CD14-positive monocyte (primary cell): ENCODE measurements around the gene SYNDIG1. TPM values are rescaled to one million over a fixed set of nuclear protein-coding genes. Genes with fewer than 3 reads are reported as not detected.

ENCODE experiments used
- DNase-seq, 3 donors: peaks; one replicate each; pipeline ENCODE4 v3.0.0-alpha.2; 2011 to 2022
- H2AFZ ChIP-seq: 2 replicates; pipeline ENCODE4 v1.6.0; 2012; ENCODE audit warnings: mild to moderate bottlenecking, low read depth, low read length, inconsistent platforms; ENCODE audit not compliant: insufficient read depth, poor library complexity, severe bottlenecking
- H3K27ac ChIP-seq, 2 donors: 1 replicate in 1 of 2; 2 replicates in 1 of 2; pipeline ENCODE4 v1.5.1; 2012 to 2013; ENCODE audit warnings: low read length in 2 of 2, control low read depth in 1 of 2, inconsistent platforms in 1 of 2, low read depth in 1 of 2, mild to moderate bottlenecking in 1 of 2
- H3K27me3 ChIP-seq, 2 donors: one replicate each; pipeline versions ENCODE4 v1.6.0 to v1.6.1; 2011 to 2013; ENCODE audit warnings: low read length in 2 of 2; ENCODE audit not compliant: control insufficient read depth in 2 of 2, insufficient read depth in 2 of 2
- H3K36me3 ChIP-seq, 2 donors: replicated peaks in 1 of 2; 1 replicate in 1 of 2; 2 replicates in 1 of 2; pipeline versions ENCODE4 v1.5.1 to v1.6.1; 2012 to 2013; ENCODE audit warnings: low read length in 2 of 2, control low read depth in 1 of 2, inconsistent platforms in 1 of 2, mild to moderate bottlenecking in 1 of 2; ENCODE audit not compliant: insufficient read depth in 2 of 2, control insufficient read depth in 1 of 2
- H3K4me1 ChIP-seq, 2 donors: 1 replicate in 1 of 2; 2 replicates in 1 of 2; pipeline versions ENCODE4 v1.5.1 to v1.6.1; 2012 to 2013; ENCODE audit warnings: low read length in 2 of 2, control low read depth in 1 of 2, inconsistent platforms in 1 of 2, mild to moderate bottlenecking in 1 of 2, moderate library complexity in 1 of 2; ENCODE audit not compliant: insufficient read depth in 2 of 2, control insufficient read depth in 1 of 2
- H3K4me2 ChIP-seq: replicated peaks from 2 replicates; pipeline ENCODE3; 2012; ENCODE audit warnings: low read length, moderate library complexity, mild to moderate bottlenecking; ENCODE audit not compliant: poor library complexity, severe bottlenecking; ENCODE audit errors: extremely low read depth
- H3K4me3 ChIP-seq, 3 experiments: fragments of 200-600 bp in 1 of 3; sonication (generic) in 1 of 3; replicated peaks in 1 of 3; 1 replicate in 2 of 3; 2 replicates in 1 of 3; pipeline ENCODE4 v1.5.1; 2011 to 2013; ENCODE audit warnings: low read length in 3 of 3, mild to moderate bottlenecking in 3 of 3, control low read depth in 2 of 3, low read depth in 2 of 3, inconsistent platforms in 1 of 3, moderate library complexity in 1 of 3
- H3K79me2 ChIP-seq: 2 replicates; pipeline ENCODE4 v1.6.0; 2012; ENCODE audit warnings: mild to moderate bottlenecking, control low read depth, inconsistent platforms, low read length, moderate library complexity; ENCODE audit not compliant: insufficient read depth
- H3K9ac ChIP-seq: 2 replicates; pipeline ENCODE4 v1.6.0; 2017; ENCODE audit warnings: low read length, mild to moderate bottlenecking; ENCODE audit not compliant: insufficient read depth, poor library complexity, severe bottlenecking
- H3K9me3 ChIP-seq, 2 donors: replicated peaks in 1 of 2; 1 replicate in 1 of 2; 2 replicates in 1 of 2; pipeline versions ENCODE4 v1.5.1 to v1.6.1; 2012 to 2013; ENCODE audit warnings: low read length in 2 of 2, control low read depth in 1 of 2; ENCODE audit not compliant: control insufficient read depth in 1 of 2, insufficient read depth in 1 of 2
- H4K20me1 ChIP-seq: 2 replicates; pipeline ENCODE4 v1.6.0; 2012; ENCODE audit warnings: mild to moderate bottlenecking, low read length, control low read depth, moderate library complexity; ENCODE audit not compliant: insufficient read depth
- H3K27ac Mint-ChIP-seq, 7 donors: one replicate each; pipeline ENCODE4 v1.8.0; 2020; ENCODE audit warnings: mild to moderate bottlenecking in 7 of 7, mixed read lengths in 7 of 7, moderate library complexity in 6 of 7, inconsistent platforms in 2 of 7
- H3K27me3 Mint-ChIP-seq, 3 donors: one replicate each; pipeline ENCODE4 v1.8.0; 2021 to 2022; ENCODE audit warnings: low read depth in 3 of 3, mild to moderate bottlenecking in 3 of 3, mixed read lengths in 3 of 3, moderate library complexity in 3 of 3, inconsistent platforms in 1 of 3
- H3K36me3 Mint-ChIP-seq, 2 donors: one replicate each; pipeline ENCODE4 v1.8.0; 2020; ENCODE audit warnings: mixed read lengths in 2 of 2, inconsistent platforms in 1 of 2, mild to moderate bottlenecking in 1 of 2
- H3K4me1 Mint-ChIP-seq: one replicate; pipeline ENCODE4 v1.8.0; 2020; ENCODE audit warnings: mild to moderate bottlenecking, mixed read lengths
- H3K4me3 Mint-ChIP-seq, 2 donors: one replicate each; pipeline ENCODE4 v1.8.0; 2020; ENCODE audit warnings: mild to moderate bottlenecking in 2 of 2, mixed read lengths in 2 of 2, moderate library complexity in 1 of 2
- H3K9me3 Mint-ChIP-seq, 7 donors: one replicate each; pipeline ENCODE4 v1.8.0; 2020 to 2022; ENCODE audit warnings: mixed read lengths in 7 of 7, mild to moderate bottlenecking in 6 of 7, moderate library complexity in 6 of 7, inconsistent platforms in 2 of 7
- CTCF ChIP-seq: fragments of 200-600 bp; IDR thresholded peaks from one replicate; pipeline ENCODE4 v1.8.0; 2022; ENCODE audit warnings: antibody characterized with exemption, mild to moderate bottlenecking
- WGBS: methylation state at CpG from one replicate; pipeline ENCODE4 v1.1.5; 2013; ENCODE audit warnings: missing lambda C conversion rate; ENCODE audit not compliant: insufficient coverage; 5-methylcytosine and 5-hydroxymethylcytosine counted together
- intact Hi-C, 2 donors: fragments of 100-400 bp; cut with micrococcal nuclease; formaldehyde crosslinking; loops; one replicate each; pipeline versions ENCODE4 v1.15.0 to v1.15.1; 2023
- polyA plus RNA-seq, 3 donors: library from polyadenylated mRNA; depleted of rRNA in 1 of 3; unstranded in 2 of 3; stranded (reverse) in 1 of 3; fragments of 300-500 nt in 2 of 3; fragments of >200 nt in 1 of 3; fragmentation: Illumina TruSeq in 2 of 3; gene quantifications; 1 replicate in 2 of 3; 2 replicates in 1 of 3; pipeline ENCODE4 v1.2.3, GENCODE V29; 2012 to 2021

SYNDIG1 gene
- polyA plus RNA-seq, 3 donors = not detected

- Mint-ChIP-seq H3K9me3 (peaks cover 0 to 2% (median 0%) of the 10 kb centered on the region in 7 donors), H3K27me3 (peaks cover 36 to 48% (median 46%) of the 10 kb centered on the region in 3 donors), H3K27ac (no peak overlapping the region), H3K36me3 (no peaks in the 10 kb centered on the region), H3K4me1 (no peaks in the 10 kb centered on the region), H3K4me3 (no peak overlapping the region)
- H3K4me2 ChIP-seq = no peak overlapping the region
- no peaks in the 10 kb centered on the region for H3K36me3 ChIP-seq
- H3K9me3 ChIP-seq = no peaks in the 10 kb centered on the region
- H3K27me3 ChIP-seq = peaks cover 15 to 31% of the 10 kb centered on the region in 2 donors
- 87% methylated on average over 2 of the region's 3 CpGs for WGBS
- DNase-seq = no peak
- H3K79me2 ChIP-seq = no peaks in the 10 kb centered on the region
- TF ChIP-seq CTCF = no peak
- no peak overlapping the region for H3K9ac ChIP-seq
- H3K27ac ChIP-seq = no peak overlapping the region
- no peaks in the 10 kb centered on the region for H3K4me1 ChIP-seq
- H4K20me1 ChIP-seq = no peaks in the 10 kb centered on the region
- H2AFZ ChIP-seq = no peak overlapping the region
- intact Hi-C loops = no loop called here
- H3K4me3 ChIP-seq = no peak overlapping the region
Measured at GRCh38 chr20:24465159-24465558, 4.3 kb upstream of the SYNDIG1 start.

- TF ChIP-seq CTCF = no peak
- 100% methylated on average over 3 of the region's 3 CpGs for WGBS
- Histone ChIP-seq H2AFZ (no peak overlapping the region), H3K79me2 (no peaks in the 10 kb centered on the region), H3K27me3 (peaks cover 15 to 36% of the 10 kb centered on the region in 2 donors), H3K4me3 (no peak overlapping the region), H3K4me1 (no peaks in the 10 kb centered on the region), H3K36me3 (no peaks in the 10 kb centered on the region), H3K27ac (no peak overlapping the region), H3K4me2 (no peak overlapping the region), H3K9me3 (peaks cover 0 to 6% of the 10 kb centered on the region in 2 donors), H4K20me1 (no peaks in the 10 kb centered on the region), H3K9ac (no peak overlapping the region)
- intact Hi-C loops = no loop called here
- peaks cover 0 to 2% (median 1%) of the 10 kb centered on the region in 7 donors for H3K9me3 Mint-ChIP-seq
- peaks cover 3% of the 10 kb centered on the region for H3K4me1 Mint-ChIP-seq
- H3K27ac Mint-ChIP-seq = no peak overlapping the region
- DNase-seq = no peak
- H3K4me3 Mint-ChIP-seq = no peak overlapping the region
- H3K27me3 Mint-ChIP-seq = peaks cover 42 to 53% (median 52%) of the 10 kb centered on the region in 3 donors
- H3K36me3 Mint-ChIP-seq = no peaks in the 10 kb centered on the region
Measured at GRCh38 chr20:24465730-24466129, 3.7 kb upstream of the SYNDIG1 start.
